HFFc6 (cell line): ENCODE results near the gene P2RX2. TPM values are rescaled to one million over a fixed set of nuclear protein-coding genes. Genes with fewer than 3 reads are reported as not detected.
A peak's percentile ranks its signal among the peaks of the same experiment; 100 is the strongest.

Source experiments
- DNase-seq: peaks from one replicate; pipeline ENCODE4 v3.0.0-alpha.2; 2018
- H3K27ac Mint-ChIP-seq: 2 replicates; pipeline ENCODE4 v1.8.0; 2020; ENCODE audit warnings: mild to moderate bottlenecking, mixed read lengths
- H3K27me3 Mint-ChIP-seq: 2 replicates; pipeline ENCODE4 v1.8.0; 2021; ENCODE audit warnings: mild to moderate bottlenecking, moderate library complexity, mixed read lengths; ENCODE audit not compliant: insufficient read depth
- H3K36me3 Mint-ChIP-seq: 2 replicates; pipeline ENCODE4 v1.8.0; 2021; ENCODE audit warnings: low read depth, mixed read lengths
- H3K4me1 Mint-ChIP-seq: 2 replicates; pipeline ENCODE4 v1.8.0; 2020; ENCODE audit warnings: low read depth, mixed read lengths
- H3K4me3 Mint-ChIP-seq: 2 replicates; pipeline ENCODE4 v1.8.0; 2020; ENCODE audit warnings: mild to moderate bottlenecking, moderate library complexity, mixed read lengths
- H3K9me3 Mint-ChIP-seq: 2 replicates; pipeline ENCODE4 v1.8.0; 2020; ENCODE audit warnings: mild to moderate bottlenecking, mixed read lengths
- CTCF ChIP-seq: fragments of 200-600 bp; sonication (generic); IDR thresholded peaks from 2 replicates; pipeline ENCODE4 v1.5.0; 2021; ENCODE audit warnings: antibody characterized with exemption, mild to moderate bottlenecking
- total RNA-seq, 6 experiments: library from RNA; stranded (reverse); fragmentation: NEBNext Ultra II Directional; extraction: Animal tissue kit (Norgen Biotek cat#: 25700); gene quantifications; 2 replicates in 1 of 6; 3 replicates in 5 of 6; pipeline ENCODE4 v1.2.3, GENCODE V29; 2021

P2RX2 gene
- total RNA-seq, 6 experiments from 2014 or later = not detected

- peaks cover 34% of the 10 kb centered on the region for H3K27me3 Mint-ChIP-seq
- H3K27ac Mint-ChIP-seq = no peak overlapping the region
- peak; percentile 72 for DNase-seq
- peaks cover 14% of the 10 kb centered on the region for H3K4me1 Mint-ChIP-seq
- peaks cover 4% of the 10 kb centered on the region; the same call in 1 of the 2 replicates for H3K36me3 Mint-ChIP-seq
- TF ChIP-seq CTCF = peak; percentile 95
- H3K9me3 Mint-ChIP-seq = peaks cover 22% of the 10 kb centered on the region
- no peak overlapping the region for H3K4me3 Mint-ChIP-seq
Observed at GRCh38 chr12:132614861-132615578, 3.6 kb upstream of the P2RX2 start.

- H3K4me1 Mint-ChIP-seq = peaks cover 8% of the 10 kb centered on the region
- no peak for DNase-seq
- no peak overlapping the region for H3K27ac Mint-ChIP-seq
- no peak for TF ChIP-seq CTCF
- H3K36me3 Mint-ChIP-seq = peaks cover 4% of the 10 kb centered on the region; the same call in 1 of the 2 replicates
- H3K4me3 Mint-ChIP-seq = no peak overlapping the region
- H3K27me3 Mint-ChIP-seq = peaks cover 34% of the 10 kb centered on the region
- H3K9me3 Mint-ChIP-seq = peaks cover 22% of the 10 kb centered on the region
Observed at GRCh38 chr12:132615579-132616038, 3.0 kb upstream of the P2RX2 start.

- peaks cover 13% of the 10 kb centered on the region for H3K9me3 Mint-ChIP-seq
- peaks cover 7% of the 10 kb centered on the region for H3K4me1 Mint-ChIP-seq
- no peak for TF ChIP-seq CTCF
- no peak for DNase-seq
- H3K4me3 Mint-ChIP-seq = no peak overlapping the region
- peaks cover 4% of the 10 kb centered on the region; the same call in 1 of the 2 replicates for H3K36me3 Mint-ChIP-seq
- H3K27ac Mint-ChIP-seq = no peak overlapping the region
- H3K27me3 Mint-ChIP-seq = peaks cover 32% of the 10 kb centered on the region
Observed at GRCh38 chr12:132617135-132617701, 1.4 kb upstream of the P2RX2 start.

- Mint-ChIP-seq H3K27me3 (peaks cover 32% of the 10 kb centered on the region), H3K4me3 (no peak overlapping the region; the same call in 1 of the 2 replicates), H3K27ac (no peak overlapping the region), H3K36me3 (peaks cover 4% of the 10 kb centered on the region; the same call in 1 of the 2 replicates), H3K9me3 (peaks cover 13% of the 10 kb centered on the region), H3K4me1 (peaks cover 15% of the 10 kb centered on the region)
- no peak for DNase-seq
- no peak for TF ChIP-seq CTCF
Observed at GRCh38 chr12:132617822-132618682, 524 bp upstream of the P2RX2 start.

- H3K27ac Mint-ChIP-seq = no peak overlapping the region
- TF ChIP-seq CTCF = no peak
- H3K4me3 Mint-ChIP-seq = no peak overlapping the region
- no peak for DNase-seq
- peaks cover 13% of the 10 kb centered on the region for H3K9me3 Mint-ChIP-seq
- peaks cover 28% of the 10 kb centered on the region for H3K27me3 Mint-ChIP-seq
- peaks cover 23% of the 10 kb centered on the region for H3K4me1 Mint-ChIP-seq
- H3K36me3 Mint-ChIP-seq = peaks cover 4% of the 10 kb centered on the region; the same call in 1 of the 2 replicates
Observed at GRCh38 chr12:132619071-132619385, 452 bp downstream of the P2RX2 start.
